GM23338 (cell line): Measurements from ENCODE around the gene ZEB2. TPM values are rescaled to one million over a fixed set of nuclear protein-coding genes. Genes with fewer than 3 reads are reported as not detected.

ENCODE experiments used
- ATAC-seq: fragments of 200-7000 bp; cut with Tn5 transposase; 3 replicates; pipeline ENCODE4 v1.9.1; 2020
- DNase-seq: peaks from one replicate; pipeline ENCODE4 v3.0.0-alpha.2; 2015; ENCODE audit warnings: low spot score
- H2AFZ ChIP-seq: fragments of 200-600 bp; sonication (generic); 2 replicates; pipeline ENCODE4 v1.8.0; 2016; ENCODE audit warnings: antibody characterized with exemption, mild to moderate bottlenecking, moderate library complexity
- H3F3A ChIP-seq: fragments of 200-600 bp; sonication (generic); replicated peaks from 2 replicates; pipeline ENCODE4 v1.8.0; 2017; ENCODE audit warnings: antibody characterized with exemption, mixed run types, low read depth
- H3K27ac ChIP-seq: fragments of 200-600 bp; sonication (generic); 2 replicates; pipeline ENCODE4 v1.6.1; 2016; ENCODE audit warnings: low read depth
- H3K27me3 ChIP-seq: fragments of 200-600 bp; sonication (generic); 2 replicates; pipeline ENCODE4 v1.8.0; 2016; ENCODE audit warnings: mild to moderate bottlenecking, mixed run types, moderate library complexity; ENCODE audit not compliant: insufficient read depth
- H3K36me3 ChIP-seq: fragments of 200-600 bp; sonication (generic); 2 replicates; pipeline ENCODE4 v1.8.0; 2016; ENCODE audit warnings: mild to moderate bottlenecking; ENCODE audit not compliant: insufficient read depth
- H3K4me1 ChIP-seq: fragments of 200-600 bp; sonication (generic); 2 replicates; pipeline ENCODE4 v1.8.0; 2016; ENCODE audit warnings: mild to moderate bottlenecking, moderate library complexity; ENCODE audit not compliant: insufficient read depth
- H3K4me2 ChIP-seq: fragments of 200-600 bp; sonication (generic); 2 replicates; pipeline ENCODE4 v1.7.1; 2017; ENCODE audit warnings: mixed run types
- H3K4me3 ChIP-seq: fragments of 200-600 bp; sonication (generic); 2 replicates; pipeline ENCODE4 v1.6.1; 2016; ENCODE audit warnings: mixed run types
- H3K79me2 ChIP-seq: fragments of 200-600 bp; sonication (generic); replicated peaks from 2 replicates; pipeline ENCODE4 v1.8.0; 2017; ENCODE audit warnings: mild to moderate bottlenecking; ENCODE audit not compliant: insufficient read depth
- H3K9me2 ChIP-seq: fragments of 200-600 bp; sonication (generic); 2 replicates; pipeline ENCODE4 v1.8.0; 2017; ENCODE audit not compliant: insufficient read depth
- H4K20me1 ChIP-seq: fragments of 200-600 bp; sonication (generic); replicated peaks from 2 replicates; pipeline ENCODE4 v1.8.0; 2017; ENCODE audit warnings: mild to moderate bottlenecking; ENCODE audit not compliant: insufficient read depth
- H3K27ac Mint-ChIP-seq: 2 replicates; pipeline ENCODE4 v1.8.0; 2020; ENCODE audit warnings: inconsistent platforms, mild to moderate bottlenecking, moderate library complexity, mixed read lengths
- H3K27me3 Mint-ChIP-seq: 3 replicates; pipeline ENCODE4 v1.8.0; 2022; ENCODE audit warnings: low read depth, mild to moderate bottlenecking, moderate library complexity, mixed read lengths, inconsistent platforms; ENCODE audit not compliant: insufficient read depth, poor library complexity
- H3K36me3 Mint-ChIP-seq: 3 replicates; pipeline ENCODE4 v1.8.0; 2021; ENCODE audit warnings: low read depth, mild to moderate bottlenecking, inconsistent platforms, moderate library complexity, mixed read lengths
- H3K4me1 Mint-ChIP-seq: 3 replicates; pipeline ENCODE4 v1.8.0; 2020; ENCODE audit warnings: mild to moderate bottlenecking, inconsistent platforms, mixed read lengths
- H3K4me3 Mint-ChIP-seq: 3 replicates; pipeline ENCODE4 v1.8.0; 2021; ENCODE audit warnings: moderate library complexity, mild to moderate bottlenecking, inconsistent platforms, mixed read lengths
- H3K9me3 Mint-ChIP-seq: 3 replicates; pipeline ENCODE4 v1.8.0; 2020; ENCODE audit warnings: moderate library complexity, mild to moderate bottlenecking, inconsistent platforms, mixed read lengths
- CREB1 ChIP-seq: fragments of 250-450 bp; sonication (Bioruptor Pico); IDR thresholded peaks from 2 replicates; pipeline ENCODE4 v1.5.0; 2020; ENCODE audit warnings: low read depth, mild to moderate bottlenecking, moderate library complexity
- CTCF ChIP-seq, 2 experiments: fragments of 200-600 bp in 1 of 2; sonication (generic) in 1 of 2; conservative IDR thresholded peaks; 2 replicates each; pipeline versions ENCODE4 v1.5.1 to v1.6.1; 2016 to 2017; ENCODE audit warnings: antibody characterized with exemption in 2 of 2, low read depth in 2 of 2, mild to moderate bottlenecking in 2 of 2, moderate library complexity in 1 of 2
- ETS1 ChIP-seq: IDR thresholded peaks from 2 replicates; pipeline ENCODE4 v1.6.1; 2016; ENCODE audit warnings: antibody characterized with exemption
- EZH2 ChIP-seq: fragments of 200-600 bp; sonication (generic); IDR thresholded peaks from one replicate; pipeline ENCODE4 v1.8.0; 2017; ENCODE audit warnings: antibody characterized with exemption, mild to moderate bottlenecking, low read depth; ENCODE audit not compliant: unreplicated experiment
- EZH2phosphoT487 ChIP-seq: fragments of 200-600 bp; sonication (generic); IDR thresholded peaks from one replicate; pipeline ENCODE4 v1.8.1; 2018; ENCODE audit warnings: antibody characterized with exemption; ENCODE audit not compliant: unreplicated experiment
- JUNB ChIP-seq: IDR thresholded peaks from one replicate; pipeline ENCODE4 v1.6.1; 2016; ENCODE audit warnings: antibody characterized with exemption; ENCODE audit not compliant: unreplicated experiment
- NANOG ChIP-seq: IDR thresholded peaks from 2 replicates; pipeline ENCODE4 v1.6.1; 2016; ENCODE audit warnings: antibody characterized with exemption, borderline replicate concordance
- POLR2AphosphoS5 ChIP-seq: IDR thresholded peaks from 2 replicates; pipeline ENCODE4 v1.6.1; 2016; ENCODE audit warnings: antibody characterized with exemption, low read depth
- STAT1 ChIP-seq: IDR thresholded peaks from one replicate; pipeline ENCODE4 v1.6.1; 2016; ENCODE audit warnings: antibody characterized with exemption; ENCODE audit not compliant: unreplicated experiment
- ZNF114 ChIP-seq: fragments of 250-450 bp; sonication (Bioruptor Pico); IDR thresholded peaks from 2 replicates; pipeline ENCODE4 v1.5.0; 2020; ENCODE audit warnings: mild to moderate bottlenecking, moderate library complexity
- ZNF331 ChIP-seq: fragments of 250-450 bp; sonication (Bioruptor Pico); IDR thresholded peaks from 2 replicates; pipeline ENCODE4 v1.5.0; 2020; ENCODE audit warnings: low read depth, mild to moderate bottlenecking, moderate library complexity
- ZNF462 ChIP-seq: fragments of 250-450 bp; sonication (Bioruptor Pico); IDR thresholded peaks from 2 replicates; pipeline ENCODE4 v1.5.0; 2020; ENCODE audit warnings: mild to moderate bottlenecking, moderate library complexity
- polyA plus RNA-seq: library from polyadenylated mRNA; unstranded; fragments of >200 nt; fragmentation: Nextera tagmentation; extraction: Ambion mirVana; gene quantifications from 2 replicates; pipeline ENCODE4 v1.2.1, GENCODE V29; 2016
- total RNA-seq: library from RNA; depleted of rRNA; stranded (reverse); fragments of >200 nt; shearing (Covaris generic); gene quantifications from 2 replicates; pipeline ENCODE4 v1.2.3, GENCODE V29; 2014

The ZEB2 gene
- total and polyA plus RNA-seq, 2 experiments from 2014 or later: 0.45 TPM; not detected in 1

- no peak for TF ChIP-seq POLR2AphosphoS5
- Histone ChIP-seq H3K36me3 (no peaks in the 10 kb centered on the region), H3K27me3 (peaks cover 2% of the 10 kb centered on the region; the same call in 1 of the 2 replicates), H3K79me2 (no peaks in the 10 kb centered on the region), H3F3A (no peaks in the 10 kb centered on the region), H3K9me2 (no peaks in the 10 kb centered on the region), H2AFZ (no peak overlapping the region), H3K4me3 (no peak overlapping the region), H3K4me1 (peaks cover 31% of the 10 kb centered on the region), H4K20me1 (no peaks in the 10 kb centered on the region), H3K27ac (no peak overlapping the region), H3K4me2 (no peak overlapping the region)
- Mint-ChIP-seq H3K4me3 (no peak overlapping the region), H3K4me1 (peaks cover 31% of the 10 kb centered on the region), H3K9me3 (no peaks in the 10 kb centered on the region), H3K27me3 (peaks cover 4% of the 10 kb centered on the region), H3K27ac (no peak overlapping the region), H3K36me3 (no peaks in the 10 kb centered on the region)
- ATAC-seq (no peak), DNase-seq (no peak)
Measured at GRCh38 chr2:144465749-144466148, 54.2 kb downstream of the ZEB2 start.

- peaks cover 7% of the 10 kb centered on the region; the same call in 1 of the 2 replicates for H3K27me3 ChIP-seq
- Mint-ChIP-seq H3K36me3 (no peaks in the 10 kb centered on the region), H3K27me3 (peaks cover 4% of the 10 kb centered on the region), H3K4me3 (no peak overlapping the region), H3K27ac (no peak overlapping the region), H3K4me1 (peaks cover 35% of the 10 kb centered on the region), H3K9me3 (no peaks in the 10 kb centered on the region)
- TF ChIP-seq EZH2phosphoT487 (no peak), CTCF (conservative IDR thresholded peaks at IDR 0.05; ENCODE audit: low read depth in 2 of 2) (no peak), ETS1 (no peak), NANOG (no peak), CREB1 (no peak), STAT1 (no peak), ZNF462 (CRISPR knock-in tag) (no peak), EZH2 (no peak), ZNF114 (no peak), JUNB (no peak), ZNF331 (CRISPR knock-in tag) (no peak)
- peaks cover 28% of the 10 kb centered on the region for H3K4me1 ChIP-seq
- no peak overlapping the region for H3K4me3 ChIP-seq
- H3K79me2 ChIP-seq: no peaks in the 10 kb centered on the region
- no peak for ATAC-seq
- no peak for DNase-seq
- no peak overlapping the region for H2AFZ ChIP-seq
- no peak overlapping the region for H3K27ac ChIP-seq
- H3K36me3 ChIP-seq: no peaks in the 10 kb centered on the region
- no peaks in the 10 kb centered on the region for H3K9me2 ChIP-seq
- no peaks in the 10 kb centered on the region for H3F3A ChIP-seq
- H4K20me1 ChIP-seq: no peaks in the 10 kb centered on the region
- H3K4me2 ChIP-seq: no peak overlapping the region
Measured at GRCh38 chr2:144464730-144465129, 55.2 kb downstream of the ZEB2 start.
